Motor neuron (in vitro differentiated cells): ENCODE results near the gene HAPLN2. TPM values are rescaled to one million over a fixed set of nuclear protein-coding genes. Genes with fewer than 3 reads are reported as not detected.

Source experiments
- ATAC-seq, 8 experiments: fragments of 200-7000 bp; cut with Tn5 transposase; replicated peaks in 6 of 8; 2 replicates each; pipeline ENCODE4 v1.8.0; 2021; ENCODE audit warnings: mild to moderate bottlenecking in 8 of 8, moderate library complexity in 8 of 8
- H3K27ac ChIP-seq, 2 donors: fragments of 250-450 bp; sonication (Bioruptor Pico); 2 replicates each; pipeline ENCODE4 v1.9.0; 2021; ENCODE audit warnings: antibody characterized with exemption in 2 of 2, mild to moderate bottlenecking in 2 of 2, moderate library complexity in 1 of 2
- H3K4me1 ChIP-seq, 2 donors: fragments of 250-450 bp; sonication (Bioruptor Pico); replicated peaks in 1 of 2; 2 replicates each; pipeline ENCODE4 v1.6.1; 2021; ENCODE audit warnings: antibody characterized with exemption in 2 of 2, mild to moderate bottlenecking in 2 of 2, moderate library complexity in 1 of 2
- H3K4me3 ChIP-seq, 5 donors: fragments of 250-450 bp; sonication (Bioruptor Pico); 2 replicates each; pipeline ENCODE4 v1.9.0; 2021; ENCODE audit warnings: antibody characterized with exemption in 5 of 5, mild to moderate bottlenecking in 5 of 5, moderate library complexity in 4 of 5
- WGBS, 10 experiments: fragments of 450-650 bp; shearing (Covaris generic); methylation state at CpG; one replicate each; pipeline ENCODE4 v1.0.0; 2022; 5-methylcytosine and 5-hydroxymethylcytosine counted together
- in situ Hi-C, 9 experiments: fragments of 400-800 bp; cut with MboI; loops; one replicate each; pipeline ENCODE4 v1.15.0; 2021; ENCODE audit warnings: low sequenced_read_pairs in 9 of 9, low pct_unique_long_range_greater_than_20kb in 2 of 9; ENCODE audit not compliant: unreplicated experiment in 9 of 9
- total RNA-seq, 8 experiments: library from RNA; unstranded; fragments of 300-600 nt; gene quantifications; 2 replicates each; pipeline versions ENCODE4 v1.2.3 to v1.2.4, GENCODE V29; 2022

The HAPLN2 gene
- total RNA-seq, 8 experiments from 2014 or later = 0.46 to 8.7 (median 3.3) TPM; not detected in 1

DNA sequence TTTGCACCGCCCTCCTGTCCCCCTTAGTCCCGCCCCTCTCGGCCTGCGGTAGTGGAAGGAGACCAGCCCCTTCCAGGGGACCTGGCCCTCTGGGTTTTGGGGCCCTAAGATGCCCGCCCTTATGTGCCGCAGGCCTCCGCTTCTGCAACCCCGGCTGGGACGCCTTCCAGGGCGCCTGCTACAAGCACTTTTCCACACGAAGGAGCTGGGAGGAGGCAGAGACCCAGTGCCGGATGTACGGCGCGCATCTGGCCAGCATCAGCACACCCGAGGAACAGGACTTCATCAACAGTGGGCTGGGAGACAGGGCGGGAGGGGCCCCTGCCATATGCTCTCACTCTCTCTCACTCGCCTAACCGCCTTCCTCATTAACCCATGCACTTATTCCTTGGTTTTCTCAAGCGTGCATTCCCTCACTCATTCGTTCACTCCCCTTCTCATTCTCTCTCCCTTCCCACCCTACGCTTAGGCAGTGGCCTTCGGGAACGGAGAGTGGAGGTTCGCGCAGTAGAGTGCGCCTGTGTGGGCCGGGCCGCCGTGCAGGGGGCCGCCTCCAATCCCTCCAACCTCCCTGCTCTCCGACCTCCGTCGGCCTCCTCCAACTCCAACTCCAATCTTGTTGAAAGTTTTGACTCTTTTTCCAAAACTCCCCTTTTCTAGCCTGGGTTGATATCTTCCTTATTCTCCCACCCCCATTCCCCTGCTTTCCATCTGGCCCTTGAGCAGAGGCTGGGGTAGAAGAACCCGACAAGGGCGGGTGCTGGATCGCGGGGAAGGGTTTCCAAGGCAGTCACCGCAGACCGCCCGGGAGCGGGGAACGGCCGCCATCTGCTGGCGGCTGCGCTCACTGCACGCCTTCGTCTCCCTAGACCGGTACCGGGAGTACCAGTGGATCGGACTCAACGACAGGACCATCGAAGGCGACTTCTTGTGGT, 37.9 kb downstream of the HAPLN2 start:
- in situ Hi-C loops = no loop called here
- WGBS, 10 experiments = 0 to 14% (median 6%) methylated on average over 1 to 20 of the region's 54 CpGs; no CpG with 5 or more reads in 2 of the 10 experiments
- Histone ChIP-seq H3K27ac (no peak overlapping the region), H3K4me3 (peak overlapping the region in 4 of 5 donors; percentile 1 to 25 (median 14)), H3K4me1 (peaks cover 28 to 41% of the 10 kb centered on the region in 2 donors)
- ATAC-seq = peak; percentile 13 to 54 (median 24)

DNA sequence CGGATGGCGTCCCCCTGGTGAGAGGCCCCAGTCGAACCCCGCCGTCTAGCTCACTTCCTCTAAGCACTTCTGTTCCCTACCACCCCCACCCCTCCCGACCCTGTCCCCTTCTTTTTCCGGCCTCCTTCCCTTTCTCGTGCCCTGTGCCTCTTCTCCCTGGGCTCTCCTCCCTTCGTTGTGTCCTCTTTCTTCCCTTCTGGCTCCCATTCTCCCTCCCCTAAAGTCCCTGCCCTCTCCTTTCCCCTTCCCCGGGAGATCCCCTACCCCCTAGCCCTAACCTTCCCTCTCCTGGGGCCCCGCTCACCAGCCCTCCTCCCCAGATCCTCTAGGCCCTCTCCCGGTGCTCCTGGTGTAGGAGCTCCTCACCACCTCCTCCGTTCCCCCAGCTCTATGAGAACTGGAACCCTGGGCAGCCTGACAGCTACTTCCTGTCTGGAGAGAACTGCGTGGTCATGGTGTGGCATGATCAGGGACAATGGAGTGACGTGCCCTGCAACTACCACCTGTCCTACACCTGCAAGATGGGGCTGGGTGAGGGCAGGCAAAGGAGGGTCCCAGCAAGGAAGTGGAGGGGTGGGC, 38.6 kb downstream of the HAPLN2 start:
- peak overlapping the region in 3 of 5 donors; percentile 9 to 25 (median 19) for H3K4me3 ChIP-seq
- no peak for ATAC-seq
- WGBS, 10 experiments = 0 to 100% methylated on average over 1 of the region's 15 CpGs; no CpG with 5 or more reads in 8 of the 10 experiments
- H3K27ac ChIP-seq = no peak overlapping the region
- in situ Hi-C loops = no loop called here
- peaks cover 35 to 49% of the 10 kb centered on the region in 2 donors for H3K4me1 ChIP-seq

- Histone ChIP-seq H3K27ac (no peak overlapping the region), H3K4me3 (no peak overlapping the region), H3K4me1 (peaks cover 42 to 56% of the 10 kb centered on the region in 2 donors)
- in situ Hi-C loops = no loop called here
- no peak for ATAC-seq
- WGBS, 10 experiments = 78 to 93% (median 86%) methylated on average over 1 to 11 of the region's 14 CpGs; no CpG with 5 or more reads in 3 of the 10 experiments
Measured at GRCh38 chr1:156658496-156658895, 39.3 kb downstream of the HAPLN2 start.

- in situ Hi-C loops = no loop called here
- Histone ChIP-seq H3K4me3 (no peak overlapping the region), H3K27ac (no peak overlapping the region), H3K4me1 (peaks cover 47 to 61% of the 10 kb centered on the region in 2 donors)
- no peak for ATAC-seq
- 60 to 100% (median 80%) methylated on average over 1 to 9 of the region's 10 CpGs; no CpG with 5 or more reads in 3 of the 10 experiments for WGBS, 10 experiments
Measured at GRCh38 chr1:156658945-156659574, 39.8 kb downstream of the HAPLN2 start.

DNA sequence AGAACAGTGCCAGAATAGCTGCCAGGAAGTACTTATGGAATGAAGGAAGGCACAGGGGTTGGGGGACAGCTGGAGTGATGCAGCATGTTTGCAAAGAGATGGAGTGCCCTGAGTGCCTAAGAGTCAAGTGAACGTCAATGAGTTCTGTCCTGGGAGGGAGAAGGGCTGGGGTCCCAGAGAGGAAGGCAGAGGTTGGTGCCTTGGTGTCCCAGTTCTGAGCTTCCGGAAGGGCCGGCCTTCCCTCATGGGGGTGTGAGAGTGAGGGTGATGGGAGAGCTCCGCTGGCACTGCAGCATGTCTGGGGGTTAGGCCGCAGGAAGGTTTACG, 40.4 kb downstream of the HAPLN2 start:
- 0 to 52% (median 0%) methylated on average over 1 to 6 of the region's 6 CpGs for WGBS, 10 experiments
- Histone ChIP-seq H3K4me3 (peak overlapping the region in 2 of 5 donors; percentile 11 to 34), H3K4me1 (peaks cover 53 to 67% of the 10 kb centered on the region in 2 donors), H3K27ac (peak overlapping the region in 1 of 2 donors; percentile 23)
- ATAC-seq = no peak
- in situ Hi-C loops = no loop called here

- Histone ChIP-seq H3K4me1 (peaks cover 59 to 72% of the 10 kb centered on the region in 2 donors), H3K27ac (peak overlapping the region; percentile 59 to 88), H3K4me3 (peak overlapping the region in 2 of 5 donors; percentile 34 to 42)
- 18 to 75% (median 56%) methylated on average over 2 to 12 of the region's 38 CpGs; no CpG with 5 or more reads in 4 of the 10 experiments for WGBS, 10 experiments
- ATAC-seq = peak; percentile 66 to 88 (median 71)
- in situ Hi-C loops = no loop called here
Measured at GRCh38 chr1:156659988-156660751, 41.0 kb downstream of the HAPLN2 start.

- peak overlapping the region; percentile 59 to 88 for H3K27ac ChIP-seq
- peak in 1 of 8 experiments; percentile 0 for ATAC-seq
- peaks cover 64 to 78% of the 10 kb centered on the region in 2 donors for H3K4me1 ChIP-seq
- 20 to 67% methylated on average over 1 of the region's 2 CpGs; no CpG with 5 or more reads in 8 of the 10 experiments for WGBS, 10 experiments
- H3K4me3 ChIP-seq = peak overlapping the region in 2 of 5 donors; percentile 34 to 42
- in situ Hi-C loops = no loop called here
Measured at GRCh38 chr1:156660752-156661112, 41.5 kb downstream of the HAPLN2 start.

GRCh38 chr1:156662005-156662799, 43.0 kb downstream of the HAPLN2 start:
- ATAC-seq = peak in 2 of 8 experiments; percentile 4 to 8
- Histone ChIP-seq H3K4me3 (no peak overlapping the region), H3K4me1 (peaks cover 62 to 72% of the 10 kb centered on the region in 2 donors)

GRCh38 chr1:156662800-156663055, 43.5 kb downstream of the HAPLN2 start:
- ATAC-seq = no peak
- peak overlapping the region in 1 of 2 donors; percentile 91 for H3K27ac ChIP-seq
- in situ Hi-C loops = no loop called here
- peaks cover 64 to 72% of the 10 kb centered on the region in 2 donors for H3K4me1 ChIP-seq
- 79 to 100% (median 96%) methylated on average over 1 to 5 of the region's 5 CpGs; no CpG with 5 or more reads in 3 of the 10 experiments for WGBS, 10 experiments
- H3K4me3 ChIP-seq = no peak overlapping the region

More at GRCh38 chr1:156662005-156662799, 43.0 kb downstream of the HAPLN2 start:
- peak overlapping the region; percentile 59 to 88 for H3K27ac ChIP-seq
- in situ Hi-C loops = no loop called here
- 0 to 84% (median 57%) methylated on average over 1 to 11 of the region's 12 CpGs for WGBS, 10 experiments

DNA sequence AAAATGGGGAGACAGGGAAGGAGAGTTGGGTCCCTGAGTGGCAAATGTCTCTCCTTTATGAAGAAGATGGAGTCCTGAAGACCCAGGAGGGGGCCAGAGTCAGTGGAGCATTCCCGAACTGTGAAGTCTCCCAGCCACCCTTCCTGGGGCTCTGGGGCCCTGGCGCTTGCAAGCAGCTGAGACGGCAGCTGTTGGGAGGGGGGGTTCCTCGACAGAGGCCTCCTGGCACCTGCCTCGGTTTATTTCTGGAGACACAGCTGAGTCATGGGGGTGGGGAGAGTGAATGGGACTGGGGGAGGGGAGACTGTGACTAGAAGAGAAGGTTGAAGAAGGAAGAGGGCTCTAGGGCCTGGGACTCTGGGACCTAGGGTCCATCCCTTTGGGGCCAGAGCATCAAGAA, 44.0 kb downstream of the HAPLN2 start:
- peaks cover 69 to 75% of the 10 kb centered on the region in 2 donors for H3K4me1 ChIP-seq

GRCh38 chr1:156664046-156664766, 45.0 kb downstream of the HAPLN2 start:
- 19 to 88% (median 31%) methylated on average over 1 to 5 of the region's 5 CpGs; no CpG with 5 or more reads in 3 of the 10 experiments for WGBS, 10 experiments
- peaks cover 79 to 85% of the 10 kb centered on the region in 2 donors for H3K4me1 ChIP-seq
- H3K4me3 ChIP-seq = no peak overlapping the region
- H3K27ac ChIP-seq = peak overlapping the region; percentile 91
- in situ Hi-C loops = no loop called here
- ATAC-seq = peak in 1 of 8 experiments; percentile 0

More for the DNA sequence above, 44.0 kb downstream of the HAPLN2 start:
- no peak overlapping the region for H3K4me3 ChIP-seq
- in situ Hi-C loops = no loop called here
- H3K27ac ChIP-seq = peak overlapping the region; percentile 91
- 79% methylated on average over 3 of the region's 5 CpGs; no CpG with 5 or more reads in 9 of the 10 experiments for WGBS, 10 experiments
- no peak for ATAC-seq
